HCT116 (cell line): Measurements from ENCODE around the gene DPRX.

Source experiments
- CTCF ChIP-seq, 3 experiments: fragments of 200-600 bp in 1 of 3; sonication (generic) in 1 of 3; IDR thresholded peaks in 2 of 3; conservative IDR thresholded peaks in 1 of 3; 2 replicates each; pipeline ENCODE4 v1.5.1; 2012 to 2017; ENCODE audit warnings: low read depth in 2 of 3, low read length in 2 of 3, antibody characterized with exemption in 1 of 3, borderline replicate concordance in 1 of 3, control low read depth in 1 of 3, mild to moderate bottlenecking in 1 of 3, mixed read lengths in 1 of 3, mixed run types in 1 of 3, moderate library complexity in 1 of 3; ENCODE audit not compliant: insufficient read depth in 1 of 3
- EZH2 ChIP-seq: fragments of 200-600 bp; sonication (generic); IDR thresholded peaks from 2 replicates; pipeline ENCODE4 v1.6.1; 2017; ENCODE audit warnings: antibody characterized with exemption, mixed run types
- POLR2A ChIP-seq: IDR thresholded peaks from 2 replicates; pipeline ENCODE4 v1.7.0; 2011; ENCODE audit warnings: borderline replicate concordance; ENCODE audit not compliant: insufficient read depth, insufficient read length; ENCODE audit errors: extremely low read depth
- POLR2AphosphoS5 ChIP-seq: IDR thresholded peaks from 2 replicates; pipeline ENCODE4 v1.6.1; 2011; ENCODE audit warnings: mild to moderate bottlenecking, low read depth, low read length, moderate library complexity
- TCF7L2 ChIP-seq: IDR thresholded peaks from 2 replicates; pipeline ENCODE4 v1.7.0; 2011; ENCODE audit warnings: borderline replicate concordance, inconsistent platforms; ENCODE audit not compliant: insufficient read depth, insufficient read length; ENCODE audit errors: extremely low read depth
- ZNF274 ChIP-seq: fragments of 200-500 bp; sonication (Bioruptor generic); IDR thresholded peaks from 2 replicates; pipeline ENCODE4 v1.6.1; 2014; ENCODE audit warnings: mild to moderate bottlenecking, low read depth, low read length, inconsistent platforms
- TF ChIP-seq, protein P1 (sequence below): IDR thresholded peaks from 2 replicates; pipeline ENCODE4 v1.6.1; 2012; ENCODE audit warnings: low read depth

DNA sequence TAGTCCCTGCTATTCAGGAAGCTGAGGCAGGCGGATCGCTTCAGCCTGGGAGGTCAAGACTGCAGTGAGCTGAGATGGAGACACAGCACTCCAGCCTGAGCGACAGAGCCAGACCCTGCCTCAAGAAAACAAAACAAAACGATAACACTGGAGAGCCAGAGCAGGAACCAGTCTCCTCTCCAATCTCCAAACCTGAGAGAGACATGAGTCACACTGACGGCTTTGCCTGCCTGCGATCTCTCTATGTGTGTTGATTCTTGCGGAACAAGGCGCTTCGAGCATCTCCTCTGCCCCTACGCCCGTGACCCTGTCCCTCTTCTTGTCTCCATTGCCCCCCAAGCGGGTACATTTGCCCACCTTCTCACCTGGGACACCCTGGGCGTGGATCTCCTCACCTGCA lies 15.6 kb downstream of the DPRX start:
- TF ChIP-seq POLR2A (no peak), TCF7L2 (no peak), CTCF (IDR thresholded peaks at IDR 0.05 in 2 of 3, conservative IDR thresholded peaks at IDR 0.05 in 1 of 3; ENCODE audit: borderline replicate concordance in 1 of 3, insufficient read depth in 1 of 3, low read depth in 2 of 3, low read length in 2 of 3) (no peak), EZH2 (no peak), POLR2AphosphoS5 (no peak), ZNF274 (no peak)
- TF ChIP-seq, protein P1, sequence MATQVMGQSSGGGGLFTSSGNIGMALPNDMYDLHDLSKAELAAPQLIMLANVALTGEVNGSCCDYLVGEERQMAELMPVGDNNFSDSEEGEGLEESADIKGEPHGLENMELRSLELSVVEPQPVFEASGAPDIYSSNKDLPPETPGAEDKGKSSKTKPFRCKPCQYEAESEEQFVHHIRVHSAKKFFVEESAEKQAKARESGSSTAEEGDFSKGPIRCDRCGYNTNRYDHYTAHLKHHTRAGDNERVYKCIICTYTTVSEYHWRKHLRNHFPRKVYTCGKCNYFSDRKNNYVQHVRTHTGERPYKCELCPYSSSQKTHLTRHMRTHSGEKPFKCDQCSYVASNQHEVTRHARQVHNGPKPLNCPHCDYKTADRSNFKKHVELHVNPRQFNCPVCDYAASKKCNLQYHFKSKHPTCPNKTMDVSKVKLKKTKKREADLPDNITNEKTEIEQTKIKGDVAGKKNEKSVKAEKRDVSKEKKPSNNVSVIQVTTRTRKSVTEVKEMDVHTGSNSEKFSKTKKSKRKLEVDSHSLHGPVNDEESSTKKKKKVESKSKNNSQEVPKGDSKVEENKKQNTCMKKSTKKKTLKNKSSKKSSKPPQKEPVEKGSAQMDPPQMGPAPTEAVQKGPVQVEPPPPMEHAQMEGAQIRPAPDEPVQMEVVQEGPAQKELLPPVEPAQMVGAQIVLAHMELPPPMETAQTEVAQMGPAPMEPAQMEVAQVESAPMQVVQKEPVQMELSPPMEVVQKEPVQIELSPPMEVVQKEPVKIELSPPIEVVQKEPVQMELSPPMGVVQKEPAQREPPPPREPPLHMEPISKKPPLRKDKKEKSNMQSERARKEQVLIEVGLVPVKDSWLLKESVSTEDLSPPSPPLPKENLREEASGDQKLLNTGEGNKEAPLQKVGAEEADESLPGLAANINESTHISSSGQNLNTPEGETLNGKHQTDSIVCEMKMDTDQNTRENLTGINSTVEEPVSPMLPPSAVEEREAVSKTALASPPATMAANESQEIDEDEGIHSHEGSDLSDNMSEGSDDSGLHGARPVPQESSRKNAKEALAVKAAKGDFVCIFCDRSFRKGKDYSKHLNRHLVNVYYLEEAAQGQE, result no peak
